ENCODE measurements around the gene LITAF.

DNA sequence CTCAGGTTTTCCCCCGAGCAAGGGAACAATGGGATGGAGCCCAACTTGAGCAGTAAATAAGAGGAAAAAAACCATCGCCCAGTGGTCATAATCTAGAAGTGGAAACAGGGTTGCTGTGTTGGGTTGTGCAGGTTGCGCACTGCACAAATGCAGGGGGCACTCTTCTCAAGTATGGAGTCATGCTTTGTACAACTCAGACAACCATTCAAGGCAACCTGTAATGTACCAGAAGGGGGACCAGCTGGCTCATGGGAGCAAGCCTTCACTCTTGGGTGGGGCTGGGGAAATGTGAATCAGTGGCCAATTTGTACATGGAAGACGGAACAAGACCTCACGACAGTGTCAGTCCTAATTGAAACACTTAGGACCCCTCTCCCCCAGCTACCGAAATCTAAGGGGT lies 23.9 kb upstream of the LITAF start:
- TF ChIP-seq, protein P1, sequence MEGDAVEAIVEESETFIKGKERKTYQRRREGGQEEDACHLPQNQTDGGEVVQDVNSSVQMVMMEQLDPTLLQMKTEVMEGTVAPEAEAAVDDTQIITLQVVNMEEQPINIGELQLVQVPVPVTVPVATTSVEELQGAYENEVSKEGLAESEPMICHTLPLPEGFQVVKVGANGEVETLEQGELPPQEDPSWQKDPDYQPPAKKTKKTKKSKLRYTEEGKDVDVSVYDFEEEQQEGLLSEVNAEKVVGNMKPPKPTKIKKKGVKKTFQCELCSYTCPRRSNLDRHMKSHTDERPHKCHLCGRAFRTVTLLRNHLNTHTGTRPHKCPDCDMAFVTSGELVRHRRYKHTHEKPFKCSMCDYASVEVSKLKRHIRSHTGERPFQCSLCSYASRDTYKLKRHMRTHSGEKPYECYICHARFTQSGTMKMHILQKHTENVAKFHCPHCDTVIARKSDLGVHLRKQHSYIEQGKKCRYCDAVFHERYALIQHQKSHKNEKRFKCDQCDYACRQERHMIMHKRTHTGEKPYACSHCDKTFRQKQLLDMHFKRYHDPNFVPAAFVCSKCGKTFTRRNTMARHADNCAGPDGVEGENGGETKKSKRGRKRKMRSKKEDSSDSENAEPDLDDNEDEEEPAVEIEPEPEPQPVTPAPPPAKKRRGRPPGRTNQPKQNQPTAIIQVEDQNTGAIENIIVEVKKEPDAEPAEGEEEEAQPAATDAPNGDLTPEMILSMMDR (IDR thresholded peaks at IDR 0.05; ENCODE audit: borderline replicate concordance, extremely low read depth, low read length, poor library complexity, severe bottlenecking) = no peak
- TF ChIP-seq EZH2 (IDR thresholded peaks at IDR 0.05; ENCODE audit: borderline replicate concordance, low read depth, low read length, severe bottlenecking) = no peak

Data from DND-41 (cell line).